SKM-1 treated with dmso at 0.1 percent for 144 hours (cell line): ENCODE measurements around the gene AQP11.
A peak's percentile ranks its signal among the peaks of the same experiment; 100 is the strongest.
"Not testable (repeated sequence)": the region's sequence is repeated elsewhere in the genome, so short reads cannot be mapped to it uniquely, and the experiment has no call there.

Experiments used
- DNase-seq: peaks from one replicate; lab custom pipeline; 2025; ENCODE audit not compliant: unreplicated experiment; lab: John Stamatoyannopoulos, UW

The AQP11 gene

GRCh38 chr11:77589521-77590193 is at the start of gene AQP11:
Gene AQP11, plus strand, starts transcription at chr11:77589953. Its CDS starts 40 bp downstream, at chr11:77589993.
- DNase-seq: peak; percentile 49

- no peak for DNase-seq
Measured at GRCh38 chr11:77542296-77542695, 47.5 kb upstream of the AQP11 start.

GRCh38 chr11:77547047-77547836 is 42.5 kb upstream of the AQP11 start:
- no peak for DNase-seq

- peak; percentile 70 for DNase-seq
Measured at GRCh38 chr11:77547863-77548551, 41.7 kb upstream of the AQP11 start.

- no peak for DNase-seq
Measured at GRCh38 chr11:77548552-77549445, 41.0 kb upstream of the AQP11 start.

GRCh38 chr11:77551426-77551825 is 38.3 kb upstream of the AQP11 start:
- DNase-seq: not testable (repeated sequence)

- DNase-seq: peak; percentile 24
Measured at GRCh38 chr11:77557553-77557952, 32.2 kb upstream of the AQP11 start.

- DNase-seq: no peak
Measured at GRCh38 chr11:77558380-77558779, 31.4 kb upstream of the AQP11 start.

- no peak for DNase-seq
Measured at GRCh38 chr11:77559686-77560401, 29.9 kb upstream of the AQP11 start.

GRCh38 chr11:77560605-77561004 is 29.1 kb upstream of the AQP11 start:
- no peak for DNase-seq

GRCh38 chr11:77561257-77561656 is 28.5 kb upstream of the AQP11 start:
- no peak for DNase-seq

- no peak for DNase-seq
Measured at GRCh38 chr11:77568306-77568705, 21.4 kb upstream of the AQP11 start.

- no peak for DNase-seq
Measured at GRCh38 chr11:77568916-77569675, 20.7 kb upstream of the AQP11 start.

- DNase-seq: no peak
Measured at GRCh38 chr11:77569676-77570070, 20.1 kb upstream of the AQP11 start.

GRCh38 chr11:77570896-77571295 is 18.9 kb upstream of the AQP11 start:
- not testable (repeated sequence) for DNase-seq

- not testable (repeated sequence) for DNase-seq
Measured at GRCh38 chr11:77575428-77575827, 14.3 kb upstream of the AQP11 start.

GRCh38 chr11:77580712-77581337 is 8.9 kb upstream of the AQP11 start:
- DNase-seq: no peak

- no peak for DNase-seq
Measured at GRCh38 chr11:77589181-77589520, 602 bp upstream of the AQP11 start.

- no peak for DNase-seq
Measured at GRCh38 chr11:77590194-77590782, 535 bp downstream of the AQP11 start.
